WTC11 (cell line): ENCODE measurements around the gene ROR2. TPM values are rescaled to one million over a fixed set of nuclear protein-coding genes. Genes with fewer than 3 reads are reported as not detected.

Experiments used
- ATAC-seq: fragments of 200-7000 bp; cut with Tn5 transposase; 2 replicates; pipeline ENCODE4 v1.10.0; 2021; ENCODE audit warnings: mild to moderate bottlenecking, moderate library complexity
- CTCF ChIA-PET: fragments of 300-600 bp; sonication (Branson Sonifier 250); formaldehyde crosslinking; loops from one replicate; lab custom pipeline; 2021; ENCODE audit warnings: antibody characterized with exemption; lab: Charles Lee
- POLR2A ChIA-PET: fragments of 350-600 bp; sonication (Branson Sonifier 250); formaldehyde crosslinking; loops from one replicate; lab custom pipeline; 2021; ENCODE audit warnings: antibody characterized with exemption; lab: Charles Lee
- DNase-seq: peaks from one replicate; pipeline ENCODE4 v3.0.0; 2021; ENCODE audit warnings: low spot score
- H3K27ac Mint-ChIP-seq: 2 replicates; pipeline ENCODE4 v1.8.0; 2021; ENCODE audit warnings: mixed read lengths
- H3K27me3 Mint-ChIP-seq: 2 replicates; pipeline ENCODE4 v1.8.0; 2021; ENCODE audit warnings: low read depth, mild to moderate bottlenecking, moderate library complexity, mixed read lengths
- H3K36me3 Mint-ChIP-seq: 2 replicates; pipeline ENCODE4 v1.8.0; 2021; ENCODE audit warnings: mixed read lengths
- H3K4me1 Mint-ChIP-seq: 2 replicates; pipeline ENCODE4 v1.8.0; 2022; ENCODE audit warnings: mixed read lengths
- H3K4me3 Mint-ChIP-seq: 2 replicates; pipeline ENCODE4 v1.8.0; 2021; ENCODE audit warnings: mild to moderate bottlenecking, moderate library complexity, mixed read lengths
- H3K9me3 Mint-ChIP-seq: 2 replicates; pipeline ENCODE4 v1.8.0; 2021; ENCODE audit warnings: mixed read lengths
- ATF6 ChIP-seq: sonication (generic); formaldehyde crosslinking; IDR thresholded peaks from 2 replicates; pipeline ENCODE4 v1.8.1; 2023; ENCODE audit warnings: mild to moderate bottlenecking, missing genetic modification reagents
- CTCF ChIP-seq: fragments of 200-600 bp; IDR thresholded peaks from 2 replicates; pipeline ENCODE4 v1.8.0; 2022; ENCODE audit warnings: antibody characterized with exemption
- E2F1 ChIP-seq: sonication (generic); formaldehyde crosslinking; IDR thresholded peaks from 2 replicates; pipeline ENCODE4 v1.8.0; 2022; ENCODE audit warnings: mild to moderate bottlenecking, missing genetic modification reagents
- ELF4 ChIP-seq: sonication (generic); formaldehyde crosslinking; IDR thresholded peaks from 2 replicates; pipeline ENCODE4 v1.8.1; 2022; ENCODE audit warnings: low read depth, mild to moderate bottlenecking, moderate library complexity, missing genetic modification reagents
- ERG ChIP-seq: fragments of 250-450 bp; sonication (Bioruptor Pico); IDR thresholded peaks from 2 replicates; pipeline ENCODE4 v1.8.0; 2021; ENCODE audit warnings: mild to moderate bottlenecking
- FOXP1 ChIP-seq: sonication (generic); formaldehyde crosslinking; IDR thresholded peaks from 2 replicates; pipeline ENCODE4 v1.8.0; 2022; ENCODE audit warnings: missing genetic modification reagents, mild to moderate bottlenecking, moderate library complexity, borderline replicate concordance
- FOXP4 ChIP-seq: sonication (generic); formaldehyde crosslinking; IDR thresholded peaks from 2 replicates; pipeline ENCODE4 v1.8.0; 2022; ENCODE audit warnings: mild to moderate bottlenecking, missing genetic modification reagents
- HMGA2 ChIP-seq: fragments of 250-450 bp; sonication (Bioruptor Pico); IDR thresholded peaks from 2 replicates; pipeline ENCODE4 v1.4.0; 2021; ENCODE audit warnings: mild to moderate bottlenecking, moderate library complexity
- NFATC4 ChIP-seq: fragments of 250-450 bp; sonication (Bioruptor Pico); IDR thresholded peaks from 2 replicates; pipeline ENCODE4 v1.9.0; 2021; ENCODE audit warnings: mild to moderate bottlenecking
- RORB ChIP-seq: fragments of 250-450 bp; sonication (Bioruptor Pico); IDR thresholded peaks from 2 replicates; pipeline ENCODE4 v1.9.0; 2021; ENCODE audit warnings: mild to moderate bottlenecking
- ZNF138 ChIP-seq: sonication (generic); formaldehyde crosslinking; conservative IDR thresholded peaks from 2 replicates; pipeline ENCODE4 v1.8.1; 2022; ENCODE audit warnings: mild to moderate bottlenecking, moderate library complexity, missing genetic modification reagents
- ZNF232 ChIP-seq: sonication (generic); formaldehyde crosslinking; IDR thresholded peaks from 2 replicates; pipeline ENCODE4 v1.8.0; 2022; ENCODE audit warnings: mild to moderate bottlenecking, missing genetic modification reagents
- ZNF317 ChIP-seq: sonication (generic); formaldehyde crosslinking; IDR thresholded peaks from 2 replicates; pipeline ENCODE4 v1.8.1; 2023; ENCODE audit warnings: low read depth, mild to moderate bottlenecking, moderate library complexity, missing genetic modification reagents, borderline replicate concordance
- ZNF423 ChIP-seq: fragments of 250-450 bp; sonication (Bioruptor Pico); IDR thresholded peaks from 2 replicates; pipeline ENCODE4 v2.1.2; 2022; ENCODE audit warnings: mild to moderate bottlenecking, moderate library complexity
- ZNF425 ChIP-seq: fragments of 250-450 bp; sonication (Bioruptor Pico); conservative IDR thresholded peaks from 2 replicates; pipeline ENCODE4 v1.9.0; 2021; ENCODE audit warnings: mild to moderate bottlenecking
- ZNF532 ChIP-seq: fragments of 250-450 bp; sonication (Bioruptor Pico); IDR thresholded peaks from 2 replicates; pipeline ENCODE4 v1.9.0; 2021; ENCODE audit warnings: mild to moderate bottlenecking, borderline replicate concordance
- total RNA-seq: library from RNA; stranded (reverse); gene quantifications from 3 replicates; pipeline ENCODE4 v1.2.3, GENCODE V29; 2021

ROR2 gene
- total RNA-seq, 1 experiment from 2014 or later, result 19.8 TPM

- no peak overlapping the region for H3K4me3 Mint-ChIP-seq
- H3K36me3 Mint-ChIP-seq, result peaks cover 8% of the 10 kb centered on the region
- no peak overlapping the region for H3K27ac Mint-ChIP-seq
- CTCF ChIA-PET, result interaction anchor here (0.6 to 2.1 kb wide), 7 partner anchors 12 to 292 kb away, joined by 3 to 20 read pairs (median 5); partner anchors contain the start of gene ROR2
- H3K9me3 Mint-ChIP-seq, result no peaks in the 10 kb centered on the region
- TF ChIP-seq ZNF232 (CRISPR knock-in tag) (no peak), CTCF (peak; percentile 94)
- TF ChIP-seq, all 79 proteins: peak for 1
- ATAC-seq, result peak; percentile 81
- no peaks in the 10 kb centered on the region for H3K27me3 Mint-ChIP-seq
- POLR2A ChIA-PET, result no interaction called here
- H3K4me1 Mint-ChIP-seq, result no peaks in the 10 kb centered on the region
- DNase-seq, result peak; percentile 82
Observed at GRCh38 chr9:91734371-91734981, 215.6 kb downstream of the ROR2 start.

GRCh38 chr9:91733006-91733624, 216.9 kb downstream of the ROR2 start:
- H3K27ac Mint-ChIP-seq, result no peak overlapping the region
- H3K36me3 Mint-ChIP-seq, result peaks cover 8% of the 10 kb centered on the region
- H3K4me3 Mint-ChIP-seq, result no peak overlapping the region
- ATAC-seq, result no peak
- H3K4me1 Mint-ChIP-seq, result no peaks in the 10 kb centered on the region
- H3K9me3 Mint-ChIP-seq, result no peaks in the 10 kb centered on the region
- ChIA-PET CTCF (interaction anchor here (2.1 kb wide), 1 partner anchor 25 kb away, joined by 20 read pairs; no protein-coding TSS in a partner anchor), POLR2A (no interaction called here)
- H3K27me3 Mint-ChIP-seq, result no peaks in the 10 kb centered on the region
- no peak for DNase-seq
- TF ChIP-seq ZNF425 (CRISPR knock-in tag) (no peak), NFATC4 (CRISPR knock-in tag) (no peak), E2F1 (no peak), ATF6 (no peak), RORB (no peak), HMGA2 (CRISPR knock-in tag) (no peak), ERG (CRISPR knock-in tag) (no peak), ZNF423 (CRISPR knock-in tag) (no peak), FOXP4 (CRISPR knock-in tag) (no peak), ZNF138 (CRISPR knock-in tag) (no peak), FOXP1 (no peak), ELF4 (CRISPR knock-in tag) (no peak), ZNF532 (CRISPR knock-in tag) (no peak), ZNF317 (CRISPR knock-in tag) (no peak)
